ENCODE measurements around the gene TLDC2.
"Not testable (repeated sequence)": the region's sequence is repeated elsewhere in the genome, so short reads cannot be mapped to it uniquely, and the experiment has no call there.

TLDC2 gene

GRCh38 chr20:36866681-36867495, 9.1 kb upstream of the TLDC2 start:
- no peak for DNase-seq (ENCODE audit: low read depth)

DNA sequence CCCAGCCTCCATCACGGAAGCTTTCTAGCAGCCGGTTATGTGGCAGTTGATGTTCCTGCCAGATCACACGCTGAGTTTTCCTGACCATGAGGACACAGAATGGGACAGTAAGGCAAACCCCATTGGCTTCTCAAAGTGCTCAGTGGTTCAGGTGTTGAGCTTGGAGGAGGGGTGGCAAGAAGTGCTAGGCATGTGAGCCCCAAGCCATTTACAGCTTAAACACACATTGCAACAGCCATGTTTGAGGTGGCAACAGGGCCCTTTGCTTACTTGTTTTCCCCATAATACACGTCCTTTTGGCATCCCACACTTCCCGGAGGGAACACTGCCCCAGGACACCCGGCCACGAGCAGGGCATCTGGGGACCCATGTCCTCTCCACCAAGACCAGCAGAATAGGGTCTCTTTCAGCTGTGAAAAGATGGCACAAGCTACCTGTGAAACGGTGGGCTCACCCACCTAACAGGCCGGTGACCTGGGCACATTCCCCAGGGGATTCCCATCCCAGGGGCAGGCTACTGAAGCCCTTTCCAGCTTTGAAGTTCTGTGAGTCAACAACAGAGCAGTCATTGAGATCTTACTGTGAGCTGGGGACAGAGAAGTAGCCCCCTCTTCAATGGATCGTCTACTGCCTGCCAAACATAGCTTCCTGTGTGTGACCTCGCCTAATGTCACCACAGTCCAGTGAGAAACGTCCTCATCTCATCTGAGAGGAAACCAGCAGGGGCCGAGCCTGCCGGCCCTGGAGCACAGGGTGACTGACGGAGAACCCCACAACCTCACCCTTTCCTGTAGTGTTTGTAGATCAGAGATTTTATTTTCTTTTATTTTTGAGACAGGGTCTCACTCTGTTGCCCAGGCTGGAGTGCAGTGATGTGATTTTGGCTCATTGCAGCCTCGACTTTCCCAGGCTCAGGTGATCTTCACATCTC, 4.0 kb upstream of the TLDC2 start:
- no peak for DNase-seq (ENCODE audit: low read depth)

- DNase-seq (ENCODE audit: low read depth), result no peak
Observed at GRCh38 chr20:36872852-36873251, 3.1 kb upstream of the TLDC2 start.

GRCh38 chr20:36873498-36874189, 2.3 kb upstream of the TLDC2 start:
- DNase-seq (ENCODE audit: low read depth), result no peak

- not testable (repeated sequence) for DNase-seq (ENCODE audit: low read depth)
Observed at GRCh38 chr20:36875093-36875492, 845 bp upstream of the TLDC2 start.

- DNase-seq (ENCODE audit: low read depth), result no peak
Observed at GRCh38 chr20:36876473-36876833, 515 bp downstream of the TLDC2 start.

DNA sequence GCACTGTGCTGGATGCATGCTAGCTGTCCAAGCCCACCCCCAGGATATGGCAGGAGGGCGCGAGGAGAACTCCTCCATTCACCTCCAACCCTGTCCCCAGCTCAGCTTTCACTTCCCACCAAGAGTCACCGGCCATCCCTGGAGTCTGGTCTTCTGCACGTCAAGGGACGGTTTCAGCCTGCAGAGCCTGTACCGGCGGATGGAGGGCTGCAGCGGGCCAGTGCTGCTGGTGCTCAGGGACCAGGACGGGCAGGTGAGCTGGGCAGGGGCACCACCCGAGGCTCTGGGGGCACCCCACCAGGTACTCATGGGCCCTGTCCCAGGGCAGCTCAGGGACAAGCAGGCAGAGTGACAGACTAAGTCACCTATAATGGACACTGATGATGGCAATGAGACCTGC, 3.0 kb downstream of the TLDC2 start:
- no peak for DNase-seq (ENCODE audit: low read depth)

- DNase-seq (ENCODE audit: low read depth), result no peak
Observed at GRCh38 chr20:36880741-36881250, 4.9 kb downstream of the TLDC2 start.

DNA sequence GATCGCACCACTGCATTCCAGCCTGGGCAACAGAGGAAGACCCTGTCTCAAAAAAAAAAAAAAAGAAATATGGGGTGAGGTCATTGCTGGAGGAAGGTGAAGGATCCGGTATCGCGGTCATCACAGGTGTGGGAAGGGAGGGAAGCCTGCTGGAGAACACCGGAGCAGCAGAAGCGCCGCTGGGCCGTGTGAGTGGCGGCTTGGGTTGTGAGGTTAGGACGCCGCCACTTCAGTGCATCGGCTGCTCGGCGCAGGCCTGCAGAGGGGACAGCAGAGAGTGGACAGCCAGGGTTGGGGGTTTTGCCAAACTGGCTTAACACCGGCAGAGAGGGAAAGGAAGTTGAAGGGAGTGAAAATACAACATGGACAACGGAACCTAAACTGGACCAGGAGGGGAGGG, 5.4 kb downstream of the TLDC2 start:
- no peak for DNase-seq (ENCODE audit: low read depth)

DNA sequence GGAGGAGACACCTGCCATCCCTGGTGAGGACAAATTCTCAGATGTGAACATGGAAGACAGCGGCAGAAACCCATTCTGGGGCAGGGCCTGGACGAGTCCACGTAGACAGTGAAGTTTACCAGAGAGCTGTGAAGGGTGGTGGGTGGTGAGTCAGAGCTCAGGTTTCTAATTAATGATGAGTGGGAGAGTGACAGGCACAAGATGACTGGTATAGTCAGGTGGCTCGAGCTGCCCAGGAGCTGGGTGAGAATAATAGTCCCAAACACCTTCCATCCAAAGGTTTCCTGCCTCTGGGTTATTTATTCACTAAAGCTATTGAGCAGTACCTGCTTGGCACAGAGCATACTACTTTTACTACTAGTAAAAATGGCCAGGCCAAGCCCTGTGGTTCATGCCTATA, 6.0 kb downstream of the TLDC2 start:
- no peak for DNase-seq (ENCODE audit: low read depth)

- DNase-seq (ENCODE audit: low read depth), result no peak
Observed at GRCh38 chr20:36883977-36884535, 8.1 kb downstream of the TLDC2 start.

DNA sequence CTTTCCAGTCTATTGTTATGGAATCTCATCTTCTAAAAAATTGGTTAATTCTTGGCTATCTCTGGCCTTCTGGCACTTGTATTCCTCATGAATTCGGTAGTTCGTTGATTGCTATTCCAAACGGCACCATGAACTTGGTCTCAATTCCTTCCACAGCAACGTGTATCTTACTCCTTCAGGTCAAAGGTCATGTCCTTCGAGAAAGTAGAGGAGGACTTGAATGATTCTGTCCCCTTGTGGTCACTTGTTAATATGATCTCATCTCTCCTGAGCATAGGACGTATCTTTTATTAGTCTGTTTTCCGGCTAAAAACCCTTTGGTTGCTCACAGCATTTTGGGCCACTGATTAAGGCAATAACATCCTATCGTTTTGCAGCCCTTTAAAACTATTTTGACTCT, 9.4 kb downstream of the TLDC2 start:
- no peak for DNase-seq (ENCODE audit: low read depth)

- DNase-seq (ENCODE audit: low read depth), result peak; percentile 53
Observed at GRCh38 chr20:36886859-36887751, 11.2 kb downstream of the TLDC2 start.

- no peak for DNase-seq (ENCODE audit: low read depth)
Observed at GRCh38 chr20:36887752-36888090, 11.8 kb downstream of the TLDC2 start.

- DNase-seq (ENCODE audit: low read depth), result no peak
Observed at GRCh38 chr20:36888880-36889516, 13.1 kb downstream of the TLDC2 start.

DNA sequence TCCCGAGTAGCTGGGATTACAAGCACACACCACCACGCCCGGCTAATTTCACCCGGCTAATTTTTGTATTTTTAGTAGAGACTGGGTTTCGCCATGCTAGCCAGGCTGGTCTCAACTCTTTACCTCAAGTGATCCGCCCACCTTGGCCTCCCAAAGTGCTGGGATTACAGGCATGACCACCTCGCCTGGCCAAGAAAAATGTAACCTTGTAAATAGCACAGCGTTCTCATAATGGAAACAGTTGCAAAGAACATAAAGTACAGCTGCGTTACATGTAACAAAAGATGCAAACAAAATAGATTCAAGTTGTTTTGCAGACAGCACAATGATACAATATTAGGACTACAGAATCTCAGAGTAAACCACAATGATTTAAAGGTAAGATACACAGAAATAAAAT, 14.6 kb downstream of the TLDC2 start:
- DNase-seq (ENCODE audit: low read depth), result no peak

DNA sequence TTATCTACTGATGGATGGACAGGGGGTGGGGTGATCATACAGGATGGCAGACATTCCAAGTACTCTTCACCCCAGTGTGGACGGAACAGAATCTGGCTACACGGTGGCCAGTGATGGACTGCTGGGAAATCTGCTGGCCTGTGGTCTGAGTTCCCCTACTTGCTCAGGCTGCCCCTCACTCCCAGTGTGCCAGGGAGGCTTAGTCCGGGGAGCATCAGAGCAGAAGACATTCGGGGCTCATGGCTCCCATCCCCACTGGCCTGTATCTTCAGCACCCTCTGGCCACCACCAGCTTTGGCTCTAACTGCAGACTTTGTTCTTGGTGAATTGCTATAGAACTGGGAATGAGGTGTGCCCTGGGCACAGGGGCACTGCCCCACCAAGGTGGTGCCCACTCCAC, 15.3 kb downstream of the TLDC2 start:
- no peak for DNase-seq (ENCODE audit: low read depth)

- DNase-seq (ENCODE audit: low read depth), result no peak
Observed at GRCh38 chr20:36893801-36894200, 17.9 kb downstream of the TLDC2 start.

GRCh38 chr20:36895036-36895435, 19.1 kb downstream of the TLDC2 start:
- DNase-seq (ENCODE audit: low read depth), result no peak

DNA sequence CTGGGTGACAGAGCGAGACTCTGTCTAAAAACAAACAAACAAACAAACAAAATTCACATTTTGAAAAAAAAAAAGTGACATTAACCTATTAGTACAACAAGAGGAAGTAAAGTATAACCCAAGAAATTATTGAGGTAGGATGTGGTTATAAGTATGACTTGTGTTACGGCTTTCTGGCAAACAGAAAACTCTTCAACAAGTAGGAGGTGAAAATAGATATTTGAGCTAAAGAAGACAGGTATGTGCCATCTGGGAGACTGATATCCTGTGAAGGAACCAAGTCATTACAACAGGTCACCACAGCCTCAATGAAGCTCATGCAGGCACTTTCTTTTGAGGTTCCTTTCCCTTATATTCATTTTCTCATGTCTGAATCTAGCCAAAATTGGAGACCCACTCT, 28.8 kb downstream of the TLDC2 start:
- no peak for DNase-seq (ENCODE audit: low read depth)

DNA sequence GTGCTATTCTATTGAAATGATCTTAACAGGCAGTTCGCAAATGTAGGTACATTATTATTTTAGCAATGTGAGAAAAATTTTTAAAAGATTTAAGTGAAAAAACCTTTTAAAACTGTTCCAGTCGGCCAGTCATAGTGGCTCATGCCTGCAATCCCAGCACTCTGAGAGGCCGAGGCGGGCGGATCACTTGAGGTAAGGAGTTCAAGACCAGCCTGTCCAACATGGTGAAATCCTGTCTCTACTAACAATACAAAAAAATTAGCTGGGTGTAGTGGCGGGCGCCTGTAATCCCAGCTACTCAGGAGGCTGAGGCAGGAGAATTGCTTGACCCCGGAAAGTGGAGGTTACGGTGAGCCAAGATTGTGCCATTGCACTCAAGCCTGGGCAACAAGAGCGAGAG, 29.6 kb downstream of the TLDC2 start:
- DNase-seq (ENCODE audit: low read depth), result not testable (repeated sequence)

Data from HS-5 (cell line).